Ovary (tissue), 3 donors: ENCODE measurements around the gene CD38.

ENCODE experiments used
- CTCF ChIP-seq, 3 donors: fragments of 450-650 bp in 2 of 3; fragments of 200-600 bp in 1 of 3; IDR thresholded peaks; one replicate each; pipeline versions ENCODE4 v1.5.1 to v1.8.0; 2016 to 2022; ENCODE audit warnings: antibody characterized with exemption in 3 of 3, mild to moderate bottlenecking in 1 of 3
- POLR2A ChIP-seq: fragments of 450-650 bp; IDR thresholded peaks from one replicate; pipeline ENCODE4 v1.6.1; 2017; ENCODE audit warnings: antibody characterized with exemption, mild to moderate bottlenecking, moderate library complexity
- donor health status: DM: no; HTN: no; CAD: no.

- no peak for TF ChIP-seq CTCF (IDR thresholded peaks at IDR 0.05)
- no peak for TF ChIP-seq POLR2A
Measured at GRCh38 chr4:15778289-15779241, at the start of gene CD38.
